H9 (cell line): ENCODE measurements around the gene RAB39A. TPM values are rescaled to one million over a fixed set of nuclear protein-coding genes. Genes with fewer than 3 reads are reported as not detected.
A peak's percentile ranks its signal among the peaks of the same experiment; 100 is the strongest.

Experiments used
- DNase-seq: peaks from one replicate; pipeline ENCODE4 v3.0.0-alpha.2; 2017
- H2AFZ ChIP-seq: one replicate; pipeline ENCODE4 v1.6.1; 2013; ENCODE audit warnings: mild to moderate bottlenecking, low read length, control low read depth, moderate library complexity
- H2AK5ac ChIP-seq: 2 replicates; pipeline ENCODE4 v1.6.1; 2013; ENCODE audit warnings: low read length, control low read depth, mixed read lengths; ENCODE audit not compliant: insufficient read length
- H2BK120ac ChIP-seq: one replicate; pipeline ENCODE4 v1.6.1; 2013; ENCODE audit warnings: low read depth, mild to moderate bottlenecking, low read length, control low read depth, inconsistent platforms; ENCODE audit not compliant: poor library complexity, severe bottlenecking
- H2BK12ac ChIP-seq: 2 replicates; pipeline ENCODE4 v1.6.1; 2013; ENCODE audit warnings: low read length, control low read depth, mixed read lengths, low read depth; ENCODE audit not compliant: insufficient read length
- H2BK15ac ChIP-seq: 2 replicates; pipeline ENCODE4 v1.6.1; 2013; ENCODE audit warnings: low read depth, low read length, control low read depth
- H2BK20ac ChIP-seq: one replicate; pipeline ENCODE4 v1.6.1; 2013; ENCODE audit warnings: low read depth, mild to moderate bottlenecking, low read length, control low read depth, inconsistent platforms; ENCODE audit not compliant: poor library complexity, severe bottlenecking
- H2BK5ac ChIP-seq: 2 replicates; pipeline ENCODE4 v1.6.1; 2013; ENCODE audit warnings: low read length, control low read depth, mixed read lengths; ENCODE audit not compliant: insufficient read length
- H3K14ac ChIP-seq: 2 replicates; pipeline ENCODE4 v1.6.1; 2013; ENCODE audit warnings: low read length, control low read depth; ENCODE audit not compliant: insufficient read depth
- H3K18ac ChIP-seq: 2 replicates; pipeline ENCODE4 v1.6.1; 2013; ENCODE audit warnings: low read depth, mild to moderate bottlenecking, mixed read lengths, low read length, control low read depth; ENCODE audit not compliant: insufficient read length
- H3K23ac ChIP-seq: 2 replicates; pipeline ENCODE4 v1.6.1; 2013; ENCODE audit warnings: low read length, control low read depth, mixed read lengths, low read depth; ENCODE audit not compliant: insufficient read length
- H3K23me2 ChIP-seq: 2 replicates; pipeline ENCODE4 v1.6.1; 2013; ENCODE audit warnings: low read depth, mild to moderate bottlenecking, mixed read lengths, low read length, control low read depth; ENCODE audit not compliant: insufficient read length, poor library complexity, severe bottlenecking
- H3K27ac ChIP-seq: 2 replicates; pipeline ENCODE4 v1.5.1; 2013; ENCODE audit warnings: low read length, control low read depth, mixed read lengths, low read depth; ENCODE audit not compliant: insufficient read length
- H3K27me3 ChIP-seq: 2 replicates; pipeline ENCODE4 v1.6.1; 2013; ENCODE audit warnings: low read length, control low read depth, inconsistent platforms; ENCODE audit not compliant: insufficient read depth
- H3K4ac ChIP-seq: 2 replicates; pipeline ENCODE4 v1.6.1; 2013; ENCODE audit warnings: low read depth, mild to moderate bottlenecking, control low read depth, inconsistent platforms, low read length, moderate library complexity
- H3K4me1 ChIP-seq: 2 replicates; pipeline ENCODE4 v1.6.1; 2013; ENCODE audit warnings: low read length, control low read depth, inconsistent platforms; ENCODE audit not compliant: insufficient read depth
- H3K4me2 ChIP-seq: 2 replicates; pipeline ENCODE4 v1.6.1; 2013; ENCODE audit warnings: low read length, control low read depth, mixed read lengths; ENCODE audit not compliant: insufficient read length, insufficient read depth
- H3K56ac ChIP-seq: 2 replicates; pipeline ENCODE4 v1.6.1; 2013; ENCODE audit warnings: low read depth, mild to moderate bottlenecking, mixed read lengths, low read length, control low read depth; ENCODE audit not compliant: insufficient read length
- H3K79me1 ChIP-seq: 2 replicates; pipeline ENCODE4 v1.6.1; 2013; ENCODE audit warnings: low read depth, mild to moderate bottlenecking, moderate library complexity, low read length, control low read depth, inconsistent platforms; ENCODE audit not compliant: insufficient read depth, poor library complexity, severe bottlenecking
- H3K79me2 ChIP-seq: 2 replicates; pipeline ENCODE4 v1.6.1; 2013; ENCODE audit warnings: low read length, control low read depth, inconsistent platforms; ENCODE audit not compliant: insufficient read depth
- H3K9ac ChIP-seq: 2 replicates; pipeline ENCODE4 v1.6.1; 2013; ENCODE audit warnings: low read length, control low read depth, mixed read lengths; ENCODE audit not compliant: insufficient read length; ENCODE audit errors: extremely low read depth
- H3K9me3 ChIP-seq: one replicate; pipeline ENCODE4 v1.6.1; 2013; ENCODE audit warnings: low read depth, low read length, inconsistent platforms; ENCODE audit not compliant: control insufficient read depth
- H3T11ph ChIP-seq: one replicate; pipeline ENCODE4 v1.6.1; 2013; ENCODE audit warnings: mild to moderate bottlenecking, low read length, control low read depth, inconsistent platforms
- H4K20me1 ChIP-seq: one replicate; pipeline ENCODE4 v1.6.1; 2013; ENCODE audit not compliant: control insufficient read depth, insufficient read length, insufficient read depth
- H4K5ac ChIP-seq: 2 replicates; pipeline ENCODE4 v1.6.1; 2013; ENCODE audit warnings: low read depth, mild to moderate bottlenecking, mixed read lengths, low read length, control low read depth; ENCODE audit not compliant: insufficient read length
- H4K8ac ChIP-seq: replicated peaks from 2 replicates; pipeline ENCODE4 v1.6.1; 2013; ENCODE audit warnings: low read length, control low read depth, mixed read lengths, low read depth; ENCODE audit not compliant: insufficient read length
- H4K91ac ChIP-seq: 2 replicates; pipeline ENCODE4 v1.6.1; 2013; ENCODE audit warnings: low read depth, mild to moderate bottlenecking, moderate library complexity, mixed read lengths, low read length, control low read depth; ENCODE audit not compliant: insufficient read length
- H3K27ac Mint-ChIP-seq, 3 experiments: 2 replicates in 2 of 3; 3 replicates in 1 of 3; pipeline ENCODE4 v1.8.0; 2020 to 2021; ENCODE audit warnings: mixed read lengths in 3 of 3, mild to moderate bottlenecking in 1 of 3, moderate library complexity in 1 of 3
- H3K27me3 Mint-ChIP-seq: 2 replicates; pipeline ENCODE4 v1.8.0; 2021; ENCODE audit warnings: low read depth, mild to moderate bottlenecking, moderate library complexity, mixed read lengths
- H3K36me3 Mint-ChIP-seq, 3 experiments: 2 replicates in 2 of 3; 3 replicates in 1 of 3; pipeline ENCODE4 v1.8.0; 2020 to 2021; ENCODE audit warnings: low read depth in 3 of 3, mixed read lengths in 3 of 3; ENCODE audit not compliant: insufficient read depth in 1 of 3
- H3K4me1 Mint-ChIP-seq, 2 experiments: 2 replicates each; pipeline ENCODE4 v1.8.0; 2020; ENCODE audit warnings: mixed read lengths in 2 of 2
- H3K4me3 Mint-ChIP-seq, 2 experiments: 2 replicates in 1 of 2; 3 replicates in 1 of 2; pipeline ENCODE4 v1.8.0; 2020 to 2021; ENCODE audit warnings: mild to moderate bottlenecking in 2 of 2, mixed read lengths in 2 of 2, moderate library complexity in 1 of 2
- H3K9me3 Mint-ChIP-seq, 2 experiments: 2 replicates in 1 of 2; 3 replicates in 1 of 2; pipeline ENCODE4 v1.8.0; 2020; ENCODE audit warnings: mild to moderate bottlenecking in 2 of 2, mixed read lengths in 2 of 2, moderate library complexity in 1 of 2
- CTCF ChIP-seq: fragments of 200-600 bp; sonication (generic); conservative IDR thresholded peaks from 3 replicates; pipeline ENCODE4 v1.8.0; 2021; ENCODE audit warnings: antibody characterized with exemption, mild to moderate bottlenecking
- WGBS: extraction: QIAGEN DNeasy Blood & Tissue Kit; methylation state at CpG from one replicate; pipeline ENCODE4 v1.1.7; 2013; ENCODE audit warnings: missing lambda C conversion rate, low lambda C conversion rate, mixed read lengths; ENCODE audit not compliant: insufficient read length; ENCODE audit errors: extremely low coverage; 5-methylcytosine and 5-hydroxymethylcytosine counted together
- total RNA-seq: library from RNA; stranded (reverse); gene quantifications from 2 replicates; pipeline ENCODE4 v1.2.1, GENCODE V29; 2021

The RAB39A gene
- total RNA-seq, 1 experiment from 2014 or later, result 9.7 TPM

- Histone ChIP-seq H3K14ac (no peak overlapping the region), H4K8ac (no peak overlapping the region), H3K79me1 (no peaks in the 10 kb centered on the region), H3K18ac (no peak overlapping the region), H4K91ac (no peak overlapping the region), H2BK120ac (no peak overlapping the region), H3K56ac (no peak overlapping the region), H3K9me3 (no peaks in the 10 kb centered on the region), H2BK12ac (no peak overlapping the region), H3K4ac (no peak overlapping the region), H2BK5ac (no peak overlapping the region), H2AFZ (no peak overlapping the region), H3K79me2 (no peaks in the 10 kb centered on the region), H2BK15ac (no peak overlapping the region), H3K23me2 (no peaks in the 10 kb centered on the region), H4K5ac (no peak overlapping the region), H3K27ac (no peak overlapping the region), H2BK20ac (no peak overlapping the region), H3K9ac (no peak overlapping the region), H4K20me1 (no peaks in the 10 kb centered on the region), H3K23ac (no peak overlapping the region), H3K4me2 (no peak overlapping the region), H3K4me1 (peaks cover 4% of the 10 kb centered on the region; the same call in 1 of the 2 replicates), H3T11ph (no peak overlapping the region), H2AK5ac (no peak overlapping the region), H3K27me3 (no peaks in the 10 kb centered on the region)
- Mint-ChIP-seq H3K36me3 (no peaks in the 10 kb centered on the region), H3K9me3 (no peaks in the 10 kb centered on the region), H3K4me3 (no peak overlapping the region), H3K27ac (peak overlapping the region in 1 of 3 experiments; percentile 52; a peak in 1 of 7 replicates), H3K4me1 (peaks cover 5 to 22% of the 10 kb centered on the region in 2 experiments), H3K27me3 (no peaks in the 10 kb centered on the region)
- no peak for TF ChIP-seq CTCF
- WGBS, result no CpG with 5 or more reads among the region's 1 CpG
- no peak for DNase-seq
These were observed 28.3 kb downstream of the RAB39A start for GRCh38 chr11:107956543-107956942.
